ENCODE results near the gene ARL4A.
A peak's percentile ranks its signal among the peaks of the same experiment; 100 is the strongest.
"Not testable (repeated sequence)": the region's sequence is repeated elsewhere in the genome, so short reads cannot be mapped to it uniquely, and the experiment has no call there.

The ARL4A gene

GRCh38 chr7:12670000-12670729, 17.3 kb upstream of the ARL4A start:
- DNase-seq (ENCODE audit: low read depth): no peak

- DNase-seq (ENCODE audit: low read depth): no peak
Observed at GRCh38 chr7:12670743-12671520, 16.5 kb upstream of the ARL4A start.

- not testable (repeated sequence) for DNase-seq (ENCODE audit: low read depth)
Observed at GRCh38 chr7:12673436-12673835, 14.0 kb upstream of the ARL4A start.

GRCh38 chr7:12674053-12674452, 13.4 kb upstream of the ARL4A start:
- DNase-seq (ENCODE audit: low read depth): no peak

- no peak for DNase-seq (ENCODE audit: low read depth)
Observed at GRCh38 chr7:12674861-12675260, 12.6 kb upstream of the ARL4A start.

- no peak for DNase-seq (ENCODE audit: low read depth)
Observed at GRCh38 chr7:12683678-12684585, 3.5 kb upstream of the ARL4A start.

GRCh38 chr7:12684733-12685132, 2.7 kb upstream of the ARL4A start:
- no peak for DNase-seq (ENCODE audit: low read depth)

- peak; percentile 40 for DNase-seq (ENCODE audit: low read depth)
Observed at GRCh38 chr7:12685550-12685949, 1.9 kb upstream of the ARL4A start.

- peak; percentile 73 for DNase-seq (ENCODE audit: low read depth)
Observed at GRCh38 chr7:12686234-12686890, 1.1 kb upstream of the ARL4A start.

GRCh38 chr7:12687718-12688171, 312 bp downstream of the ARL4A start:
- DNase-seq (ENCODE audit: low read depth): no peak

- not testable (repeated sequence) for DNase-seq (ENCODE audit: low read depth)
Observed at GRCh38 chr7:12688485-12689170, 1.2 kb downstream of the ARL4A start.

- DNase-seq (ENCODE audit: low read depth): no peak
Observed at GRCh38 chr7:12689451-12689850, 2.0 kb downstream of the ARL4A start.

GRCh38 chr7:12690041-12690878, 2.8 kb downstream of the ARL4A start:
- DNase-seq (ENCODE audit: low read depth): no peak

GRCh38 chr7:12691388-12691787, 4.0 kb downstream of the ARL4A start:
- not testable (repeated sequence) for DNase-seq (ENCODE audit: low read depth)

- no peak for DNase-seq (ENCODE audit: low read depth)
Observed at GRCh38 chr7:12692035-12692434, 4.6 kb downstream of the ARL4A start.

GRCh38 chr7:12692479-12693259, 5.2 kb downstream of the ARL4A start:
- no peak for DNase-seq (ENCODE audit: low read depth)

- DNase-seq (ENCODE audit: low read depth): no peak
Observed at GRCh38 chr7:12694817-12695216, 7.4 kb downstream of the ARL4A start.

- DNase-seq (ENCODE audit: low read depth): no peak
Observed at GRCh38 chr7:12695965-12696364, 8.5 kb downstream of the ARL4A start.

GRCh38 chr7:12699299-12699698, 11.9 kb downstream of the ARL4A start:
- DNase-seq (ENCODE audit: low read depth): no peak

All from stromal cell of bone marrow (primary cell).